Measurements from ENCODE around the gene RPS6KC1. TPM values are rescaled to one million over a fixed set of nuclear protein-coding genes. Genes with fewer than 3 reads are reported as not detected.

RPS6KC1 gene
- total RNA-seq, 1 experiment from 2014 or later, result 16.9 TPM

- H3K27me3 Mint-ChIP-seq (ENCODE audit: low read depth), result no peaks in the 10 kb centered on the region
- no peak overlapping the region for H3K56ac ChIP-seq (ENCODE audit: insufficient read length, low read depth, low read length)
- no peak overlapping the region for H3K23ac ChIP-seq (ENCODE audit: insufficient read length, low read depth, low read length)
- no peaks in the 10 kb centered on the region for H3K79me2 ChIP-seq (ENCODE audit: insufficient read depth, low read length)
- no peak overlapping the region for H3T11ph ChIP-seq (ENCODE audit: low read length)
- H2AK5ac ChIP-seq (ENCODE audit: insufficient read length, low read length), result no peak overlapping the region
- no peak overlapping the region for H3K14ac ChIP-seq (ENCODE audit: insufficient read depth, low read length)
- H3K9me3 ChIP-seq (ENCODE audit: control insufficient read depth, low read depth, low read length), result no peaks in the 10 kb centered on the region
- no peak overlapping the region for H2BK120ac ChIP-seq (ENCODE audit: low read depth, low read length, poor library complexity, severe bottlenecking)
- H3K79me1 ChIP-seq (ENCODE audit: insufficient read depth, low read depth, low read length, poor library complexity, severe bottlenecking), result no peaks in the 10 kb centered on the region
- no peak overlapping the region for H4K91ac ChIP-seq (ENCODE audit: insufficient read length, low read depth, low read length)
- no peaks in the 10 kb centered on the region for H3K4me1 ChIP-seq (ENCODE audit: insufficient read depth, low read length)
- no peak overlapping the region for H2BK5ac ChIP-seq (ENCODE audit: insufficient read length, low read length)
- H3K4me3 Mint-ChIP-seq, result no peak overlapping the region
- no peaks in the 10 kb centered on the region for H4K20me1 ChIP-seq (ENCODE audit: control insufficient read depth, insufficient read depth, insufficient read length)
- WGBS (ENCODE audit: extremely low coverage, insufficient read length, low lambda C conversion rate), result no CpG with 5 or more reads among the region's 2 CpGs
- H2AFZ ChIP-seq (ENCODE audit: low read length), result no peak overlapping the region
- no peaks in the 10 kb centered on the region for H3K27me3 ChIP-seq (ENCODE audit: insufficient read depth, low read length)
- no peaks in the 10 kb centered on the region for H3K4me1 Mint-ChIP-seq
- TF ChIP-seq CTCF (conservative IDR thresholded peaks at IDR 0.05), result no peak
- no peak overlapping the region; a peak in 1 of 7 replicates for H3K27ac Mint-ChIP-seq
- no peak overlapping the region for H2BK12ac ChIP-seq (ENCODE audit: insufficient read length, low read depth, low read length)
- H3K27ac ChIP-seq (ENCODE audit: insufficient read length, low read depth, low read length), result no peak overlapping the region
- H4K8ac ChIP-seq (replicated peaks; ENCODE audit: insufficient read length, low read depth, low read length), result no peak overlapping the region
- H3K9ac ChIP-seq (ENCODE audit: extremely low read depth, insufficient read length, low read length), result no peak overlapping the region
- H3K36me3 Mint-ChIP-seq (ENCODE audit: insufficient read depth in 1 of 3, low read depth in 3 of 3), result no peaks in the 10 kb centered on the region
- no peak overlapping the region for H4K5ac ChIP-seq (ENCODE audit: insufficient read length, low read depth, low read length)
- H3K9me3 Mint-ChIP-seq, result no peaks in the 10 kb centered on the region
- H3K18ac ChIP-seq (ENCODE audit: insufficient read length, low read depth, low read length), result no peak overlapping the region
- no peaks in the 10 kb centered on the region for H3K23me2 ChIP-seq (ENCODE audit: insufficient read length, low read depth, low read length, poor library complexity, severe bottlenecking)
- DNase-seq, result no peak
- H2BK15ac ChIP-seq (ENCODE audit: low read depth, low read length), result no peak overlapping the region
- H3K4me2 ChIP-seq (ENCODE audit: insufficient read depth, insufficient read length, low read length), result no peak overlapping the region
- H2BK20ac ChIP-seq (ENCODE audit: low read depth, low read length, poor library complexity, severe bottlenecking), result no peak overlapping the region
- no peak overlapping the region for H3K4ac ChIP-seq (ENCODE audit: low read depth, low read length)
Measured at GRCh38 chr1:213123536-213123935, 72.5 kb downstream of the RPS6KC1 start.

Measured in H9 (cell line).